OCI-LY1 (cell line): ENCODE measurements around the gene PADI6.

Source experiments
- CTCF ChIP-seq: fragments of 200-600 bp; sonication (generic), shearing (Covaris generic); IDR thresholded peaks from 2 replicates; pipeline ENCODE4 v1.5.1; 2017; ENCODE audit warnings: mild to moderate bottlenecking, antibody characterized with exemption, low read length, moderate library complexity, mixed read lengths
- EZH2 ChIP-seq: fragments of 200-600 bp; sonication (generic), shearing (Covaris generic); IDR thresholded peaks from 2 replicates; pipeline ENCODE4 v1.8.0; 2017; ENCODE audit warnings: borderline replicate concordance, mixed run types, mild to moderate bottlenecking, antibody characterized with exemption, low read length, moderate library complexity, mixed read lengths

DNA sequence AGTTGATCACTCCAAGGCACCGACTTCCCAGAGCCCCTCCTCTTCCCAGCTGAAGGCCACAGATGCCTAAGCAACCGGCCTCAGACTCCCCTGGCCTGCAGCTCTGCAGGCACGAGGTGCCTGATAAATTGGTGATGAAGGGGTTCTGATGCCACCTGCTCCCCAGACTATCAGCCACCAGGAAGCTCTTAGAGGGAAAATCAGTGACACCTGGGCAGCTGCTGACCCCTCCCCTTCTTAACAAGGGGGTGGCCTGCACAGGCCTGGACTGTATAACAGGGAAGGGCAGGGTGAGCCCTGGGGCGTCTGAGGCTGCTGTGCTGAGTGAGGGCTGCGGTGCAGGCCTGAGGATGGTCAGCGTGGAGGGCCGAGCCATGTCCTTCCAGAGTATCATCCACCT, at the start of gene PADI6:
- TF ChIP-seq CTCF = no peak
- TF ChIP-seq EZH2 = no peak
